MM.1S (cell line): ENCODE data around the gene FAM83G.

Experiments
- DNase-seq: peaks from one replicate; pipeline ENCODE4 v3.0.0-alpha.2; 2015
- H2AFZ ChIP-seq: fragments of 300-600 bp; sonication (generic); 2 replicates; pipeline ENCODE4 v1.6.0; 2016; ENCODE audit warnings: antibody characterized with exemption, low read length
- H3F3A ChIP-seq: fragments of 300-600 bp; sonication (generic); 2 replicates; pipeline ENCODE4 v1.6.1; 2016; ENCODE audit warnings: mild to moderate bottlenecking, antibody characterized with exemption, low read length, moderate library complexity, mixed read lengths; ENCODE audit not compliant: insufficient read depth
- H3K27ac ChIP-seq: fragments of 300-600 bp; sonication (generic); 2 replicates; pipeline ENCODE4 v1.5.1; 2016; ENCODE audit warnings: mild to moderate bottlenecking, low read length
- H3K27me3 ChIP-seq: fragments of 300-600 bp; sonication (generic); replicated peaks from 2 replicates; pipeline ENCODE4 v1.6.0; 2016; ENCODE audit warnings: low read length; ENCODE audit not compliant: insufficient read depth
- H3K36me3 ChIP-seq: fragments of 300-600 bp; sonication (generic); replicated peaks from 2 replicates; pipeline ENCODE4 v1.6.1; 2016; ENCODE audit warnings: mild to moderate bottlenecking, low read length, mixed read lengths; ENCODE audit not compliant: insufficient read depth
- H3K4me1 ChIP-seq: fragments of 300-600 bp; sonication (generic); 2 replicates; pipeline ENCODE4 v1.6.1; 2016; ENCODE audit warnings: low read length, mixed read lengths
- H3K4me2 ChIP-seq: fragments of 300-600 bp; sonication (generic); 2 replicates; pipeline ENCODE4 v1.6.0; 2016; ENCODE audit warnings: low read depth, low read length
- H3K4me3 ChIP-seq: fragments of 300-600 bp; sonication (generic); 2 replicates; pipeline ENCODE4 v1.5.1; 2016; ENCODE audit warnings: low read length, mixed read lengths
- H3K79me2 ChIP-seq: fragments of 300-600 bp; sonication (generic); 2 replicates; pipeline ENCODE4 v1.6.1; 2016; ENCODE audit warnings: mixed run types, low read length, mixed read lengths
- H3K9ac ChIP-seq: fragments of 300-600 bp; sonication (generic); 2 replicates; pipeline ENCODE4 v1.6.1; 2016; ENCODE audit warnings: low read length, mixed read lengths
- H3K9me2 ChIP-seq: fragments of 300-600 bp; sonication (generic); replicated peaks from 2 replicates; pipeline ENCODE4 v1.6.1; 2016; ENCODE audit warnings: mild to moderate bottlenecking, low read length, mixed read lengths; ENCODE audit not compliant: insufficient read depth
- H3K9me3 ChIP-seq: fragments of 300-600 bp; sonication (generic); replicated peaks from 2 replicates; pipeline ENCODE4 v1.6.1; 2016; ENCODE audit warnings: mild to moderate bottlenecking, low read length, mixed read lengths; ENCODE audit not compliant: insufficient read depth
- H4K20me1 ChIP-seq: fragments of 300-600 bp; sonication (generic); 2 replicates; pipeline ENCODE4 v1.6.1; 2016; ENCODE audit warnings: mild to moderate bottlenecking, low read length, moderate library complexity, mixed read lengths; ENCODE audit not compliant: insufficient read depth
- CTCF ChIP-seq: fragments of 300-600 bp; sonication (generic); IDR thresholded peaks from 2 replicates; pipeline ENCODE4 v1.5.1; 2016; ENCODE audit warnings: antibody characterized with exemption, low read length, mixed read lengths
- EZH2 ChIP-seq: fragments of 300-600 bp; sonication (generic); optimal IDR thresholded peaks from 2 replicates; pipeline ENCODE3; 2017; ENCODE audit warnings: low read depth, mild to moderate bottlenecking, antibody characterized with exemption, low read length, mixed read lengths
- EZH2phosphoT487 ChIP-seq: fragments of 300-600 bp; sonication (generic); IDR thresholded peaks from 2 replicates; pipeline ENCODE4 v1.6.1; 2018; ENCODE audit warnings: antibody characterized with exemption, low read length

FAM83G gene

GRCh38 chr17:18967916-18968315, 36.6 kb downstream of the FAM83G start:
- Histone ChIP-seq H3K9me2 (no peaks in the 10 kb centered on the region), H3K4me1 (no peaks in the 10 kb centered on the region), H3K79me2 (no peaks in the 10 kb centered on the region), H3K27me3 (no peaks in the 10 kb centered on the region), H2AFZ (no peak overlapping the region), H3K4me2 (no peak overlapping the region), H3F3A (no peaks in the 10 kb centered on the region), H3K27ac (no peak overlapping the region), H4K20me1 (no peaks in the 10 kb centered on the region), H3K36me3 (no peaks in the 10 kb centered on the region), H3K9me3 (no peaks in the 10 kb centered on the region), H3K4me3 (no peak overlapping the region), H3K9ac (no peak overlapping the region)
- TF ChIP-seq EZH2phosphoT487 (no peak), CTCF (no peak), EZH2 (no peak)
- DNase-seq = no peak

- TF ChIP-seq EZH2 = no peak
- no peak for TF ChIP-seq CTCF
- TF ChIP-seq EZH2phosphoT487 = no peak
- Histone ChIP-seq H3K4me1 (no peaks in the 10 kb centered on the region), H3K27me3 (no peaks in the 10 kb centered on the region), H3K27ac (no peak overlapping the region), H3K9me2 (no peaks in the 10 kb centered on the region), H3K36me3 (no peaks in the 10 kb centered on the region), H3F3A (no peaks in the 10 kb centered on the region), H3K9me3 (no peaks in the 10 kb centered on the region), H3K9ac (no peak overlapping the region), H4K20me1 (no peaks in the 10 kb centered on the region), H3K4me2 (no peak overlapping the region), H2AFZ (no peak overlapping the region), H3K4me3 (no peak overlapping the region), H3K79me2 (no peaks in the 10 kb centered on the region)
- DNase-seq = no peak
These were observed 37.5 kb downstream of the FAM83G start for GRCh38 chr17:18966831-18967624.

- TF ChIP-seq CTCF = no peak
- TF ChIP-seq EZH2 = no peak
- TF ChIP-seq EZH2phosphoT487 = no peak
- H3K27me3 ChIP-seq = no peaks in the 10 kb centered on the region
- H3K4me2 ChIP-seq = no peak overlapping the region
- no peaks in the 10 kb centered on the region for H3K79me2 ChIP-seq
- H3K36me3 ChIP-seq = no peaks in the 10 kb centered on the region
- H4K20me1 ChIP-seq = no peaks in the 10 kb centered on the region
- H2AFZ ChIP-seq = no peak overlapping the region
- H3K9ac ChIP-seq = no peak overlapping the region
- no peak overlapping the region for H3K4me3 ChIP-seq
- no peaks in the 10 kb centered on the region for H3F3A ChIP-seq
- H3K27ac ChIP-seq = no peak overlapping the region
- no peaks in the 10 kb centered on the region for H3K9me2 ChIP-seq
- no peak for DNase-seq
- H3K4me1 ChIP-seq = no peaks in the 10 kb centered on the region
- H3K9me3 ChIP-seq = no peaks in the 10 kb centered on the region
These were observed 38.9 kb downstream of the FAM83G start for GRCh38 chr17:18965530-18966236.
